GM10248 (cell line): Measurements from ENCODE around the gene CARMIL1.

Source experiments
- CTCF ChIA-PET: fragments of 300-600 bp; sonication (Branson Sonifier 250); formaldehyde crosslinking; extraction: SDS; loops from one replicate; lab custom pipeline; 2021; ENCODE audit warnings: antibody characterized with exemption; lab: Yijun Ruan, JAX
- POLR2A ChIA-PET: fragments of 350-650 bp; sonication (Branson Sonifier 250); formaldehyde crosslinking; extraction: SDS; loops from one replicate; lab custom pipeline; 2020; ENCODE audit warnings: antibody characterized with exemption; lab: Yijun Ruan, JAX
- DNase-seq: peaks from one replicate; pipeline ENCODE4 v3.0.0; 2012; ENCODE audit errors: extremely low spot score
- CTCF ChIP-seq: IDR thresholded peaks from 2 replicates; pipeline ENCODE4 v1.5.1; 2012; ENCODE audit warnings: mild to moderate bottlenecking, low read depth; ENCODE audit errors: extremely low read depth, missing control alignments, control extremely low read depth

Gene CARMIL1

GRCh38 chr6:25524542-25524941 lies 245.4 kb downstream of the CARMIL1 start:
- no peak for DNase-seq
- ChIA-PET POLR2A (no interaction called here), CTCF (interaction anchor here (0.8 to 4.4 kb wide), 2 partner anchors 17 to 34 kb away, joined by 3 to 17 read pairs; no protein-coding TSS in a partner anchor)
- TF ChIP-seq CTCF, result no peak

- no peak for DNase-seq
- no peak for TF ChIP-seq CTCF
- POLR2A ChIA-PET, result no interaction called here
- CTCF ChIA-PET, result interaction anchor here (0.8 to 4.4 kb wide), 2 partner anchors 17 to 35 kb away, joined by 3 to 17 read pairs; no protein-coding TSS in a partner anchor
These were observed 245.9 kb downstream of the CARMIL1 start for GRCh38 chr6:25525078-25525477.

GRCh38 chr6:25534942-25535631 lies 255.9 kb downstream of the CARMIL1 start:
- CTCF ChIA-PET, result interaction anchor here (1.0 to 3.2 kb wide), 13 partner anchors 8 to 312 kb away, joined by 3 to 22 read pairs (median 4); no protein-coding TSS in a partner anchor

GRCh38 chr6:25535632-25536225 lies 256.6 kb downstream of the CARMIL1 start:
- no peak for DNase-seq
- TF ChIP-seq CTCF, result no peak
- ChIA-PET CTCF (interaction anchor here (0.9 to 3.2 kb wide), 10 partner anchors 9 to 312 kb away, joined by 3 to 22 read pairs (median 4); no protein-coding TSS in a partner anchor), POLR2A (no interaction called here)

More at GRCh38 chr6:25534942-25535631, 255.9 kb downstream of the CARMIL1 start:
- DNase-seq, result no peak
- POLR2A ChIA-PET, result no interaction called here
- no peak for TF ChIP-seq CTCF

- no peak for TF ChIP-seq CTCF
- DNase-seq, result no peak
- POLR2A ChIA-PET, result no interaction called here
- CTCF ChIA-PET, result interaction anchor here (0.8 to 3.2 kb wide), 3 partner anchors 9 to 271 kb away, joined by 3 to 22 read pairs (median 12); no protein-coding TSS in a partner anchor
These were observed 257.6 kb downstream of the CARMIL1 start for GRCh38 chr6:25536781-25537180.

GRCh38 chr6:25537349-25538018 lies 258.3 kb downstream of the CARMIL1 start:
- ChIA-PET POLR2A (no interaction called here), CTCF (interaction anchor here (0.8 to 3.4 kb wide), 4 partner anchors 8 to 314 kb away, joined by 3 to 11 read pairs (median 4); no protein-coding TSS in a partner anchor)
- no peak for TF ChIP-seq CTCF
- no peak for DNase-seq
